Smooth muscle cell of the brain vasculature (primary cell): ENCODE measurements around the gene AIMP2.
"Not testable (repeated sequence)": the region's sequence is repeated elsewhere in the genome, so short reads cannot be mapped to it uniquely, and the experiment has no call there.

Experiments
- DNase-seq: peaks from one replicate; pipeline ENCODE4 v3.0.0-alpha.2; 2012; ENCODE audit warnings: low read depth, low spot score

Gene AIMP2

GRCh38 chr7:6008668-6009611 is at the start of gene AIMP2, which contains the start of gene PMS2:
Gene AIMP2 (plus strand): TSS chr7:6009272. CDS start chr7:6009364, 92 bp downstream.
Gene PMS2 (minus strand): TSS chr7:6009049. CDS start chr7:6009019, 30 bp downstream.
- peak; percentile 94 for DNase-seq

- DNase-seq = not testable (repeated sequence)
Measured at GRCh38 chr7:5963205-5963604, 45.9 kb upstream of the AIMP2 start.

- not testable (repeated sequence) for DNase-seq
Measured at GRCh38 chr7:5963810-5964209, 45.3 kb upstream of the AIMP2 start.

- DNase-seq = not testable (repeated sequence)
Measured at GRCh38 chr7:5970347-5970911, 38.6 kb upstream of the AIMP2 start, which contains the start of gene RSPH10B. Gene RSPH10B (minus strand): TSS chr7:5970689. CDS start chr7:5967116, 3,573 bp downstream.

- DNase-seq = not testable (repeated sequence)
Measured at GRCh38 chr7:5973580-5973979, 35.5 kb upstream of the AIMP2 start.

- DNase-seq = not testable (repeated sequence)
Measured at GRCh38 chr7:5979680-5980314, 29.3 kb upstream of the AIMP2 start.

- DNase-seq = not testable (repeated sequence)
Measured at GRCh38 chr7:5987061-5987460, 22.0 kb upstream of the AIMP2 start.

- peak; percentile 33 for DNase-seq
Measured at GRCh38 chr7:5997210-5997808, 11.8 kb upstream of the AIMP2 start.

- DNase-seq = no peak
Measured at GRCh38 chr7:6007386-6007785, 1.7 kb upstream of the AIMP2 start.

- not testable (repeated sequence) for DNase-seq
Measured at GRCh38 chr7:6007835-6008590, 1.1 kb upstream of the AIMP2 start.

GRCh38 chr7:6010370-6010769 is 1.3 kb downstream of the AIMP2 start:
- not testable (repeated sequence) for DNase-seq

- DNase-seq = no peak
Measured at GRCh38 chr7:6011541-6011940, 2.5 kb downstream of the AIMP2 start.

- DNase-seq = no peak
Measured at GRCh38 chr7:6012355-6013104, 3.5 kb downstream of the AIMP2 start.

- peak; percentile 67 for DNase-seq
Measured at GRCh38 chr7:6015917-6016652, 7.0 kb downstream of the AIMP2 start.

GRCh38 chr7:6016653-6016966 is 7.5 kb downstream of the AIMP2 start:
- DNase-seq = no peak

- no peak for DNase-seq
Measured at GRCh38 chr7:6020371-6021286, 11.6 kb downstream of the AIMP2 start.

- DNase-seq = no peak
Measured at GRCh38 chr7:6022707-6023106, 13.6 kb downstream of the AIMP2 start.

- DNase-seq = no peak
Measured at GRCh38 chr7:6023974-6024435, 14.9 kb downstream of the AIMP2 start.
